Spinal cord (tissue), 4 donors: ENCODE measurements around the gene ESX1. TPM values are rescaled to one million over a fixed set of nuclear protein-coding genes. Genes with fewer than 3 reads are reported as not detected.

ENCODE experiments used
- polyA plus RNA-seq, 2 donors: library from polyadenylated mRNA; unstranded; fragments of 120-200 nt; gene quantifications; one replicate each; pipeline ENCODE4 v1.2.1, GENCODE V29; 2013; ENCODE audit not compliant: insufficient read length in 2 of 2
- total RNA-seq, 2 donors: library from RNA; depleted of rRNA in 1 of 2; stranded (reverse); fragments of 120-200 nt in 1 of 2; fragments of >200 nt in 1 of 2; gene quantifications; one replicate each; pipeline versions ENCODE4 v1.2.3 to v1.2.4, GENCODE V29; 2013 to 2014

The ESX1 gene
- total and polyA plus RNA-seq, 4 donors: 0.10 to 0.33 (median 0.29) TPM; not detected in 1

Other genes starting within 250 kb of the ESX1 start
- gene H2BW1, start 241.2 kb downstream of the ESX1 start, total RNA-seq: not detected
- not detected for gene H2BW1, start 241.2 kb downstream of the ESX1 start, polyA plus RNA-seq
- gene H2BW2, start 215.0 kb downstream of the ESX1 start, total RNA-seq: not detected
- 1 to 10 TPM; 1.3 to 1.6 TPM for gene H2BW2, start 215.0 kb downstream of the ESX1 start, polyA plus RNA-seq
- 10 to 100 TPM; 12.8 to 15.7 TPM for gene TMSB15C, start 178.7 kb downstream of the ESX1 start, total RNA-seq
- 10 to 100 TPM; 17.3 to 22.4 TPM for gene TMSB15C, start 178.7 kb downstream of the ESX1 start, polyA plus RNA-seq
- 10 to 100 TPM in 1 of 2 donors, 1 to 10 TPM in 1; 7.8 to 11.2 TPM for gene ZCCHC18, start 142.4 kb downstream of the ESX1 start, total RNA-seq
- 10 to 100 TPM; 28.7 to 30.6 TPM for gene ZCCHC18, start 142.4 kb downstream of the ESX1 start, polyA plus RNA-seq
- gene SLC25A53, start 97.9 kb downstream of the ESX1 start, total RNA-seq: 10 to 100 TPM; 18.8 to 22.0 TPM
- 10 to 100 TPM; 10.8 to 11.3 TPM for gene SLC25A53, start 97.9 kb downstream of the ESX1 start, polyA plus RNA-seq
- 10 to 100 TPM; 26.7 to 88.0 TPM for gene FAM199X, start 88.5 kb downstream of the ESX1 start, total RNA-seq
- 10 to 100 TPM; 34.7 to 54.1 TPM for gene FAM199X, start 88.5 kb downstream of the ESX1 start, polyA plus RNA-seq